GM12878 (cell line): Measurements from ENCODE around the gene MPHOSPH9. TPM values are rescaled to one million over a fixed set of nuclear protein-coding genes. Genes with fewer than 3 reads are reported as not detected.

Source experiments
- ATAC-seq: fragments of 200-7000 bp; cut with Tn5 transposase; 3 replicates; pipeline ENCODE4 v1.9.1; 2020; ENCODE audit warnings: mild to moderate bottlenecking, moderate library complexity
- BruUV-seq: library from RNA; stranded (reverse); fragments of 400-500 nt; replicated peaks from 2 replicates; lab custom pipeline; 2021; lab: Mats Ljungman, UMichigan
- CTCF ChIA-PET: fragments of 300-600 bp; sonication (Branson Sonifier 250); formaldehyde crosslinking; extraction: SDS; loops from one replicate; lab custom pipeline; 2021; ENCODE audit warnings: inconsistent platforms; lab: Yijun Ruan, JAX
- POLR2A ChIA-PET: fragments of 350-600 bp; formaldehyde crosslinking; extraction: SDS; loops from one replicate; lab custom pipeline; 2021; ENCODE audit warnings: inconsistent platforms; lab: Charles Lee
- RAD21 ChIA-PET: fragments of 300-600 bp; sonication (Branson Sonifier 250); formaldehyde crosslinking; loops from one replicate; lab custom pipeline; 2023; ENCODE audit warnings: antibody characterized with exemption; ENCODE audit not compliant: unreplicated experiment; lab: Charles Lee
- SMC1A ChIA-PET: fragments of 300-600 bp; sonication (Branson Sonifier 250); formaldehyde crosslinking; loops from one replicate; lab custom pipeline; 2023; ENCODE audit not compliant: unreplicated experiment, uncharacterized antibody; lab: Charles Lee
- DNase-seq: peaks from one replicate; pipeline ENCODE4 v3.0.0-alpha.2; 2011; ENCODE audit warnings: low read depth, low spot score
- FAIRE-seq: peaks from 3 replicates; lab custom pipeline; 2011; peaks lifted over from hg19 to GRCh38; lab: Jason Lieb, UNC
- H2AFZ ChIP-seq: 2 replicates; pipeline ENCODE4 v1.6.0; 2011; ENCODE audit warnings: low read depth, low read length, control low read depth; ENCODE audit not compliant: control insufficient read depth
- H3K27ac ChIP-seq: 2 replicates; pipeline ENCODE4 v1.5.1; 2011; ENCODE audit warnings: control low read depth; ENCODE audit not compliant: control insufficient read depth, insufficient read depth
- H3K27me3 ChIP-seq, 2 experiments: replicated peaks in 1 of 2; 2 replicates each; pipeline versions ENCODE4 v1.6.0 to v1.6.1; 2011; ENCODE audit warnings: low read length in 1 of 2; ENCODE audit not compliant: control insufficient read depth in 2 of 2, insufficient read depth in 2 of 2
- H3K36me3 ChIP-seq, 2 experiments: 2 replicates each; pipeline ENCODE4 v1.5.1; 2011; ENCODE audit warnings: low read length in 1 of 2; ENCODE audit not compliant: control insufficient read depth in 2 of 2, insufficient read depth in 2 of 2
- H3K4me1 ChIP-seq: 2 replicates; pipeline ENCODE4 v1.6.1; 2011; ENCODE audit warnings: mild to moderate bottlenecking, low read length, moderate library complexity, mixed read lengths; ENCODE audit not compliant: control insufficient read depth, insufficient read depth
- H3K4me2 ChIP-seq: 2 replicates; pipeline ENCODE4 v1.6.0; 2011; ENCODE audit warnings: control low read depth; ENCODE audit not compliant: control insufficient read depth, insufficient read depth
- H3K4me3 ChIP-seq: fragments of 200-600 bp; sonication (generic); 2 replicates; pipeline ENCODE4 v1.5.1; 2016
- H3K79me2 ChIP-seq: 2 replicates; pipeline ENCODE4 v1.6.0; 2011; ENCODE audit warnings: low read length; ENCODE audit not compliant: control insufficient read depth, insufficient read depth
- H3K9ac ChIP-seq: 2 replicates; pipeline ENCODE4 v1.8.0; 2011; ENCODE audit warnings: low read length, control low read depth, mixed read lengths; ENCODE audit not compliant: control insufficient read depth, insufficient read depth
- H3K9me3 ChIP-seq: replicated peaks from 3 replicates; pipeline ENCODE4 v1.5.1; 2011; ENCODE audit warnings: mild to moderate bottlenecking, low read length; ENCODE audit not compliant: control insufficient read depth, insufficient read depth
- H4K20me1 ChIP-seq: 2 replicates; pipeline ENCODE4 v1.6.0; 2011; ENCODE audit not compliant: control insufficient read depth, insufficient read depth
- ATF7 ChIP-seq: fragments of 450-650 bp; IDR thresholded peaks from 2 replicates; pipeline ENCODE4 v1.6.1; 2016; ENCODE audit warnings: low read depth, mild to moderate bottlenecking
- CEBPB ChIP-seq, 2 experiments: fragments of 150-350 bp in 1 of 2; IDR thresholded peaks; 2 replicates each; pipeline ENCODE4 v1.6.1; 2012 to 2014; ENCODE audit warnings: low read depth in 2 of 2, low read length in 2 of 2, borderline replicate concordance in 1 of 2, inconsistent platforms in 1 of 2
- CREB1 ChIP-seq: IDR thresholded peaks from 2 replicates; pipeline ENCODE4 v1.6.1; 2012; ENCODE audit warnings: low read depth, mild to moderate bottlenecking, inconsistent platforms
- MYB ChIP-seq: fragments of 150-350 bp; IDR thresholded peaks from 2 replicates; pipeline ENCODE4 v1.6.1; 2014; ENCODE audit warnings: mild to moderate bottlenecking, low read depth, low read length, borderline replicate concordance
- NRF1 ChIP-seq: conservative IDR thresholded peaks from 2 replicates; pipeline ENCODE4 v1.6.1; 2011; ENCODE audit warnings: mild to moderate bottlenecking, low read depth, low read length, improper control_type of control experiment
- RAD51 ChIP-seq: fragments of 450-650 bp; IDR thresholded peaks from 2 replicates; pipeline ENCODE4 v1.6.1; 2016; ENCODE audit warnings: moderate library complexity, mild to moderate bottlenecking, inconsistent platforms
- RFX5 ChIP-seq: IDR thresholded peaks from 2 replicates; pipeline ENCODE4 v1.6.1; 2011; ENCODE audit warnings: low read depth, low read length, improper control_type of control experiment
- SMARCA5 ChIP-seq: fragments of 450-650 bp; IDR thresholded peaks from 2 replicates; pipeline ENCODE4 v1.6.1; 2017; ENCODE audit warnings: mild to moderate bottlenecking
- SREBF2 ChIP-seq: IDR thresholded peaks from 2 replicates; pipeline ENCODE4 v1.6.1; 2012; ENCODE audit warnings: mild to moderate bottlenecking, low read length
- WGBS: methylation state at CpG from one replicate; pipeline ENCODE4 v1.1.6; 2016; ENCODE audit warnings: low lambda C conversion rate; ENCODE audit not compliant: insufficient replicate concordance, insufficient coverage; ENCODE audit errors: missing lambda C conversion rate; 5-methylcytosine and 5-hydroxymethylcytosine counted together
- in situ Hi-C: fragments of 300-500 bp; cut with MboI; formaldehyde crosslinking; loops from 9 replicates; pipeline ENCODE4 v1.14.3; 2018; ENCODE audit warnings: mixed read lengths
- intact Hi-C: fragments of 100-400 bp; cut with micrococcal nuclease; formaldehyde crosslinking; loops from one replicate; pipeline ENCODE4 v1.14.2; 2022; ENCODE audit not compliant: unreplicated experiment
- polyA plus RNA-seq, 11 experiments: library from polyadenylated mRNA; depleted of rRNA in 4 of 11; unstranded in 6 of 11; stranded (reverse) in 5 of 11; fragments of >200 nt; fragmentation: Nextera tagmentation in 4 of 11; fragmentation: Illumina TruSeq in 1 of 11; extraction: Ambion mirVana in 4 of 11; extraction: Trizol in 1 of 11; gene quantifications; 1 replicate in 1 of 11; 2 replicates in 10 of 11; pipeline versions ENCODE4 v1.2.1 to v1.2.3, GENCODE V29; 2011 to 2016; ENCODE audit warnings: inconsistent platforms in 2 of 11, missing spikeins in 2 of 11, low read depth in 1 of 11
- total RNA-seq, 4 experiments: library from RNA; depleted of rRNA in 3 of 4; stranded (reverse); fragments of >200 nt in 3 of 4; fragmentation: Illumina TruSeq in 1 of 4; extraction: Trizol in 1 of 4; gene quantifications; 2 replicates each; pipeline versions ENCODE4 v1.2.1 to v1.2.3, GENCODE V29; 2013 to 2021
- TF ChIP-seq, protein P1 (sequence below): IDR thresholded peaks from 2 replicates; pipeline ENCODE4 v1.6.1; 2012; ENCODE audit warnings: improper control_type of control experiment, low read depth, low read length; ENCODE audit not compliant: insufficient replicate concordance

Gene MPHOSPH9
- total and polyA plus RNA-seq, 10 of the 15 experiments (the other 5 are each of a cell fraction or from before 2014, with no cell fraction given), result 11.5 to 72.2 (median 45.7) TPM

DNA sequence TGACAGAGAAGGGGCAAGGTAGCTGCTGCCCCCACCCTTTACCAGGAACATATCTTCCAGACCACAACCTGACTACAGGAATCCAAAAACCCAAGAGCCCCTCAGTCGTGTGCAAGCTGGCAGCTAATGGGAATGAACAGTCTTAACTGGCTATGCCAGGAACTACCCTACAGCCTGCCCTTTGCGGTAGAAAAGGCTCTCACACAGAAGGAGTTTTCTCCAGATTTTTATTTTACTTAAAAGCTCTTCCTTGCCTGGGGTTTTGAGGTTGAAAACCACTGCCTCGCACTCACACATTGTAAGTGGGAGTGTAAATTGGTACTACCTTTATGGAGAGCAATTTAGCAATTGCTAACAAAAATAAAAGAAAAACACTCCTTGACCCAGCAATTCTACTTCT is 110.3 kb downstream of the MPHOSPH9 start:
- H3K4me1 ChIP-seq, result peaks cover 14% of the 10 kb centered on the region
- intact Hi-C loops, result no loop called here
- H2AFZ ChIP-seq, result no peak overlapping the region
- no peak overlapping the region for H3K27ac ChIP-seq
- no peak for FAIRE-seq
- no peak overlapping the region for H3K9ac ChIP-seq
- in situ Hi-C loops, result no loop called here
- no peaks in the 10 kb centered on the region for H3K27me3 ChIP-seq
- POLR2A ChIA-PET, result no interaction called here
- CTCF ChIA-PET, result no interaction called here
- WGBS, result 73% methylated on average over 3 of the region's 3 CpGs
- H3K36me3 ChIP-seq, result no peaks in the 10 kb centered on the region
- no TSS peak for BruUV-seq
- ATAC-seq, result no peak
- no peaks in the 10 kb centered on the region for H3K79me2 ChIP-seq
- no peak for TF ChIP-seq RFX5
- TF ChIP-seq RAD51, result no peak
- TF ChIP-seq, protein P1, sequence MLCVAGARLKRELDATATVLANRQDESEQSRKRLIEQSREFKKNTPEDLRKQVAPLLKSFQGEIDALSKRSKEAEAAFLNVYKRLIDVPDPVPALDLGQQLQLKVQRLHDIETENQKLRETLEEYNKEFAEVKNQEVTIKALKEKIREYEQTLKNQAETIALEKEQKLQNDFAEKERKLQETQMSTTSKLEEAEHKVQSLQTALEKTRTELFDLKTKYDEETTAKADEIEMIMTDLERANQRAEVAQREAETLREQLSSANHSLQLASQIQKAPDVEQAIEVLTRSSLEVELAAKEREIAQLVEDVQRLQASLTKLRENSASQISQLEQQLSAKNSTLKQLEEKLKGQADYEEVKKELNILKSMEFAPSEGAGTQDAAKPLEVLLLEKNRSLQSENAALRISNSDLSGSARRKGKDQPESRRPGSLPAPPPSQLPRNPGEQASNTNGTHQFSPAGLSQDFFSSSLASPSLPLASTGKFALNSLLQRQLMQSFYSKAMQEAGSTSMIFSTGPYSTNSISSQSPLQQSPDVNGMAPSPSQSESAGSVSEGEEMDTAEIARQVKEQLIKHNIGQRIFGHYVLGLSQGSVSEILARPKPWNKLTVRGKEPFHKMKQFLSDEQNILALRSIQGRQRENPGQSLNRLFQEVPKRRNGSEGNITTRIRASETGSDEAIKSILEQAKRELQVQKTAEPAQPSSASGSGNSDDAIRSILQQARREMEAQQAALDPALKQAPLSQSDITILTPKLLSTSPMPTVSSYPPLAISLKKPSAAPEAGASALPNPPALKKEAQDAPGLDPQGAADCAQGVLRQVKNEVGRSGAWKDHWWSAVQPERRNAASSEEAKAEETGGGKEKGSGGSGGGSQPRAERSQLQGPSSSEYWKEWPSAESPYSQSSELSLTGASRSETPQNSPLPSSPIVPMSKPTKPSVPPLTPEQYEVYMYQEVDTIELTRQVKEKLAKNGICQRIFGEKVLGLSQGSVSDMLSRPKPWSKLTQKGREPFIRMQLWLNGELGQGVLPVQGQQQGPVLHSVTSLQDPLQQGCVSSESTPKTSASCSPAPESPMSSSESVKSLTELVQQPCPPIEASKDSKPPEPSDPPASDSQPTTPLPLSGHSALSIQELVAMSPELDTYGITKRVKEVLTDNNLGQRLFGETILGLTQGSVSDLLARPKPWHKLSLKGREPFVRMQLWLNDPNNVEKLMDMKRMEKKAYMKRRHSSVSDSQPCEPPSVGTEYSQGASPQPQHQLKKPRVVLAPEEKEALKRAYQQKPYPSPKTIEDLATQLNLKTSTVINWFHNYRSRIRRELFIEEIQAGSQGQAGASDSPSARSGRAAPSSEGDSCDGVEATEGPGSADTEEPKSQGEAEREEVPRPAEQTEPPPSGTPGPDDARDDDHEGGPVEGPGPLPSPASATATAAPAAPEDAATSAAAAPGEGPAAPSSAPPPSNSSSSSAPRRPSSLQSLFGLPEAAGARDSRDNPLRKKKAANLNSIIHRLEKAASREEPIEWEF, result no peak
- TF ChIP-seq CREB1, result no peak
- TF ChIP-seq SREBF2, result no peak
- no peak for TF ChIP-seq ATF7
- no peak for TF ChIP-seq MYB
- TF ChIP-seq NRF1, result no peak
- no peak for TF ChIP-seq SMARCA5
- no peak for TF ChIP-seq CEBPB (IDR thresholded peaks at IDR 0.05; ENCODE audit: borderline replicate concordance in 1 of 2, low read depth in 2 of 2, low read length in 2 of 2)
- SMC1A ChIA-PET, result interaction anchor here (0.7 to 1.7 kb wide), 2 partner anchors 79 to 543 kb away, joined by 4 to 6 read pairs; no protein-coding TSS in a partner anchor
- no peaks in the 10 kb centered on the region for H3K9me3 ChIP-seq
- no peak for DNase-seq
- H4K20me1 ChIP-seq, result no peaks in the 10 kb centered on the region
- H3K4me2 ChIP-seq, result no peak overlapping the region
- RAD21 ChIA-PET, result interaction anchor here (0.6 kb wide), 1 partner anchor 335 kb away, joined by 3 read pairs; no protein-coding TSS in a partner anchor
- H3K4me3 ChIP-seq, result no peak overlapping the region
